Measurements from ENCODE around the gene NFASC.

- TF ChIP-seq, protein P1, sequence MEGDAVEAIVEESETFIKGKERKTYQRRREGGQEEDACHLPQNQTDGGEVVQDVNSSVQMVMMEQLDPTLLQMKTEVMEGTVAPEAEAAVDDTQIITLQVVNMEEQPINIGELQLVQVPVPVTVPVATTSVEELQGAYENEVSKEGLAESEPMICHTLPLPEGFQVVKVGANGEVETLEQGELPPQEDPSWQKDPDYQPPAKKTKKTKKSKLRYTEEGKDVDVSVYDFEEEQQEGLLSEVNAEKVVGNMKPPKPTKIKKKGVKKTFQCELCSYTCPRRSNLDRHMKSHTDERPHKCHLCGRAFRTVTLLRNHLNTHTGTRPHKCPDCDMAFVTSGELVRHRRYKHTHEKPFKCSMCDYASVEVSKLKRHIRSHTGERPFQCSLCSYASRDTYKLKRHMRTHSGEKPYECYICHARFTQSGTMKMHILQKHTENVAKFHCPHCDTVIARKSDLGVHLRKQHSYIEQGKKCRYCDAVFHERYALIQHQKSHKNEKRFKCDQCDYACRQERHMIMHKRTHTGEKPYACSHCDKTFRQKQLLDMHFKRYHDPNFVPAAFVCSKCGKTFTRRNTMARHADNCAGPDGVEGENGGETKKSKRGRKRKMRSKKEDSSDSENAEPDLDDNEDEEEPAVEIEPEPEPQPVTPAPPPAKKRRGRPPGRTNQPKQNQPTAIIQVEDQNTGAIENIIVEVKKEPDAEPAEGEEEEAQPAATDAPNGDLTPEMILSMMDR (IDR thresholded peaks at IDR 0.05; ENCODE audit: low read length) = no peak
- TF ChIP-seq EZH2 (optimal IDR thresholded peaks at IDR 0.05; ENCODE audit: low read depth, low read length) = no peak
These were observed at the start of gene NFASC for GRCh38 chr1:204870160-204870912.

Data from MM.1S (cell line).